HG02588 (cell line): ENCODE results near the gene VPS13C.

Experiments used
- ATAC-seq: cut with Tn5 transposase; IDR thresholded peaks from one replicate; pipeline ENCODE4 v1.9.1; 2021; ENCODE audit warnings: mild to moderate bottlenecking, moderate library complexity; ENCODE audit not compliant: unreplicated experiment

Gene VPS13C

DNA sequence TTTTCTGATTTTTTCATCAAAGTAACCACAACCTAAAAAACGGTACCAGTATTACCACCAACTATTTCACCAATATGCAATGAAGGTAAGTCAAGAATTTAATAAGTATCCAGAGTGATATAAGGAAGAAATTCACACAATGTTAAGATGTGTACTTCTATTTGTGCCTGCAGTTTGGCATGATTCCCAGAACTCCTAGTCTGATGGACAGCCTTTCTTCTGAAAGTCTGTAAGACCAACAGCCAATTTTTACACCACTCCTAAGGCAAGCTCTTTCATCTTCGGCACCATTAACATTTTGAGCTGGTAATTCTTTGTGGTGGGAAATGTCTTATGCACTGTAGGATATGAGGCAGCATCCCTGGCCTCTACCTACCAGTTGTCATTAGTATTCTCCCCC lies 108.3 kb downstream of the VPS13C start:
- no peak for ATAC-seq

- ATAC-seq = no peak
Observed at GRCh38 chr15:61946778-61947177, 113.5 kb downstream of the VPS13C start.

DNA sequence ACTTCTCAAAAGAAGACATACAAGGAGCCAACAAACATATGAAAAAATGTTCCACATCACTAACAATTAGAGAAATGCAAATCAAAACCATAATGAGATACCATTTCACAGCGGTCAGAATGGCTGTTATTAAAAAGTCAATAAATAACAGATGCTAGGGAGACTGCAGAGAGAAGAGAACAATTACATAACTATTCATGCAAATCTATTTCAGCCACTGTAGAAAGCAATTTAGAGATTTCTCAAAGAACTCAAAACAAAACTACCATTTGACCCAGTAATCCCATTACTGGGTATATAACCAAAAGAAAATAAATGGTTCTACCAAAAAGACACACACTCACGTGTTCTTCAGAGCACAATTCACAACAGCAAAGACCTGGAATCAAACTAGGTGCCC lies 116.3 kb downstream of the VPS13C start:
- ATAC-seq = no peak

DNA sequence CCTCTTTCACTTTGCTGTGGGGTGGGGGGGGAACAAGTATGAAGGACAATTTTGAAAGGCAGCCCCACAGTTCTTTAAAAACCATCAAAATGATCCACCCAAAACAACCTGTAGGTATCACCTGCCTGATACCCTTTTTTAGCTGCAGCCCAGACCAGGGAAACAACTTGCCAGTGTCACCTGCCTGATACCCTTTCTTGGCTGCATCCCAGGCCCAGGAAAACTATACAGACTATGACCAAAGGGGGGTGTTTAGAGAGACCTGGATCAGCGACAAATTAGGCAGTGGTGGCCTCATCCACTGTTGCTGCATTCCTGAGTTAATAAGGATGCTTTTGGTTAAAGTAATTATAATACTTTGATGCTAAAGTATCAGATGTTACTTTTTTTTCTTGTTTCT lies 122.0 kb downstream of the VPS13C start:
- no peak for ATAC-seq

GRCh38 chr15:61936528-61937195 lies 123.6 kb downstream of the VPS13C start:
- ATAC-seq = no peak

GRCh38 chr15:61935493-61935892 lies 124.8 kb downstream of the VPS13C start:
- ATAC-seq = no peak

GRCh38 chr15:61929452-61929851 lies 130.8 kb downstream of the VPS13C start:
- ATAC-seq = no peak

DNA sequence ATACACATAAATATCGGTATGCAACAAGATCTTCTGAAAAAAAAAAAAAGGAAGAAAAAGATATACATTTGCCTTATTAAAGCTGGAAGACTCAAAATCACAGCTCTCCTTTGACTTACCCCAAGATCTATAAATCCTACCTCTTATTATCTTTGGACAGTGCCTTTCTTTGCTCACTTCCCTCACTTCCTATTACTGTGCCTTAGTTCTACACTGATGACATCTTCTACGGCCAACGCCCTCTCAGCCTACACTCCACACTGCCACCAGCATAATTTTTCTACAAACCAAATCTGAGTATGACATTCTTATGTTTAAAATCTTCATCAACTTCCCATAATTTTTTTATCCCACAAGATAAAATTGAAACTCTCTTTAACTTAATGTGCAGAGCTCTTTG lies 137.1 kb downstream of the VPS13C start:
- no peak for ATAC-seq

GRCh38 chr15:61921093-61921492 lies 139.2 kb downstream of the VPS13C start:
- no peak for ATAC-seq

DNA sequence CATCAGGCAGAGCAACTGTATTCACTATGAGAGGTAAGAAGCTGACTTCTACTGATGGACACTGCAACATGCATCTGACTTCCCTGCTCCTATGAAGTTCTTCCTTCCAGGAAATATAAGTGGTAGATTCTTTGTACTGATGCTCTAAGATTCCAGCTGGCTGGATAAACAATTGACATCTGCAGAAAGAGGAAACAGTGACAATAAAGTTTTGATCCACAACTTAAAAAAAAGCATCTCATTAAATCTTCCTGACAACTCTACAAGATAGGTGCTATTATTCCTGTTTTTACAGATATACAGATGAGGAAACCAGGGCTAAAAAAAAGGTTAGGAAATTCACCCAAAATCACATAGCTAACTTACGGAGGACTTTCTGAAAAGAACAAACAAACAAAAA lies 142.8 kb downstream of the VPS13C start:
- ATAC-seq = no peak

- ATAC-seq = no peak
Observed at GRCh38 chr15:61916104-61916503, 144.1 kb downstream of the VPS13C start.

- no peak for ATAC-seq
Observed at GRCh38 chr15:61915640-61916039, 144.6 kb downstream of the VPS13C start.

- no peak for ATAC-seq
Observed at GRCh38 chr15:61910839-61911369, 149.3 kb downstream of the VPS13C start.

DNA sequence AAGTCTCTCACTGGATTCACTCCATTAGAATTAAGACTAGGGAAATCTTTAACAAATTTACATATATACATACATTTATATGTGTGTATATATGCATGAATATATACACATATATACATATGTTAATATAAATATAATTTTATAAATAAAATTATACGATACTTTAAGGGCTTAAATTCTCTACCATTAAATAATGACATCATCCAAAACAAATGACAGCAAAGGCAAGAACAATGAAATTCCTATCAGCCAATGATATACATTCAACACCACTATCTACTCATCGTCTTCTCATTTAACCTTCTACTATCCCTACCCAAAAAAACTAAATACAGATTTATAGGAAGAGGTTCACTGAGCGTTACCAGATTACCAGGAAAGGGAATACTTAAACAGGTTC lies 152.0 kb downstream of the VPS13C start:
- no peak for ATAC-seq

GRCh38 chr15:61907753-61908086 lies 152.5 kb downstream of the VPS13C start:
- no peak for ATAC-seq

DNA sequence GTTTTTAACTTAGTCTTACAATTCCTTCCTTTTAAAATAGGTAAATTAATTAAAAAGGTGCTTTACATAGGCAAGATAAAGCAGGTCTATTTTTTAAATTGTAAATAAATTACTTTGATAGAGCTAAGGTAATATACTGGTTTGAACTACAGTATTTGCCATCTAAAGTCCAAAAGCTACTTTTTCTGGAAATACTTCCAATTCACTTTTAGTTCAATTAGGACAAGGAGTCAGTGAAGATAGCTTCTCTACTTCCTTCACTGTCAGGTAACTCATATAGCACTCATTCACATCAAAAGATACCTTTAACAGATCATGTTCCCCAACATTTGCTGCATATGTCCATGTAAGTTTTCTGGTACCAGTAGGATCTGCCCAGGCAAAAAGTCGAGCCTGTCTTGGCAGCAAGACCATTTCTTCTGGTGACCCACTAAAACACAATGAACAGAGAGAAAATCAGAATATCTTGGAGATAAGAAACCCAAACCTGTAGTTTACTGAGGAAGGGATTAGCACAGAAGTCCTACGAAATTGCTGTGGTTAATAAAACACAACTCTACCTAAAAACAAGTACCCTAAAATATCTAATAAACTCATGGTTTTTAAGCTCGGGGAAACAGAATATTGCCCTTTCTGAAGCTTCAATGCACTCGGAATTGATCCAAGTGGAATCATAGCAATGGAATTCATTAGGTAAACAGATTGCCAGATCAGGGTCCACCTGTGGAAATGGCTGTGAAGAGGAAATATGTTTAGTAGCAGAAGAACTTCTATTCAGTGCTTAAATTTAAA lies 153.1 kb downstream of the VPS13C start:
- ATAC-seq = no peak

DNA sequence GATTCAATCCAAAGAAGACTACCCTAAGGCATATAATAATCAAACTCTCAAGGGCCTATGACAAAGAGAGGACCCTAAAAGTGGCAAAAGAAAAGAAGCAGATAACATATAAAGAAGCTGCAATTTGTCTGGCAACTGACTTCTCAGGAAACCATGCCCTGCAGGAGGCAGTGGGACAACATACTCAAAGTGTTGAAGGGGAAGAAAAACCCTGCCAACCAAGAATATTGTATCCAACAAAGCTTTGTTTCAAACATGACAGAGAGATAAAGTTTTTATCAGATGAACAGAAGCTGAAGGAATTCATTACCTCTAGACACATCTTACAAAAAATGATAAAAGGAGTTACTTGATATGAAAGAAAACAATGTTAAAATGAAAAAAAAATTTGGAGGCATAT lies 167.1 kb downstream of the VPS13C start:
- no peak for ATAC-seq

- no peak for ATAC-seq
Observed at GRCh38 chr15:61892140-61892539, 168.1 kb downstream of the VPS13C start.

DNA sequence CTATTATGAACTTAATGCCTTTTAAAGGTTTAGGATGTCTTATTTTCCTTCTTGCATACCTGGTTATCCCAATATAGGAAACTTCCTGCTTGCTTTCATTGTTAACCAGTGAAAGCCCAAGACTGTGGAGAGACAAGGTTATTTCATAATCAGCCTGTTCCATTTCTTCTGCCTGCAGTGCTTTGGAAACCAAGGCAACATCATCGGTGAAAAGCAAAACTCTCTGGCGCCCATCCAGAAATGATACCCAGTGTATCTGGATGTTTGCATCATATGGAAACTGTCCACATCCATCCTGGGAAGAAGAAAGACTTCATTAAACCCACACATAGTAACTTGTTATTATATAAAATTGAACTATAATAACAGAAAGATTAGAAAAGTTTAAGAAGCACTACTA lies 170.1 kb downstream of the VPS13C start:
- ATAC-seq = no peak

- ATAC-seq = no peak
Observed at GRCh38 chr15:61889706-61890105, 170.5 kb downstream of the VPS13C start.

GRCh38 chr15:61888074-61888780 lies 172.0 kb downstream of the VPS13C start:
- no peak for ATAC-seq

- no peak for ATAC-seq
Observed at GRCh38 chr15:61880084-61880483, 180.2 kb downstream of the VPS13C start.
